ENCODE measurements around the gene MYO18B. TPM values are rescaled to one million over a fixed set of nuclear protein-coding genes. Genes with fewer than 3 reads are reported as not detected.

The MYO18B gene
- total and polyA plus RNA-seq, 2 of the 8 experiments (the other 6 are each of a cell fraction or from before 2014, with no cell fraction given), result 0.62 to 0.78 TPM

DNA sequence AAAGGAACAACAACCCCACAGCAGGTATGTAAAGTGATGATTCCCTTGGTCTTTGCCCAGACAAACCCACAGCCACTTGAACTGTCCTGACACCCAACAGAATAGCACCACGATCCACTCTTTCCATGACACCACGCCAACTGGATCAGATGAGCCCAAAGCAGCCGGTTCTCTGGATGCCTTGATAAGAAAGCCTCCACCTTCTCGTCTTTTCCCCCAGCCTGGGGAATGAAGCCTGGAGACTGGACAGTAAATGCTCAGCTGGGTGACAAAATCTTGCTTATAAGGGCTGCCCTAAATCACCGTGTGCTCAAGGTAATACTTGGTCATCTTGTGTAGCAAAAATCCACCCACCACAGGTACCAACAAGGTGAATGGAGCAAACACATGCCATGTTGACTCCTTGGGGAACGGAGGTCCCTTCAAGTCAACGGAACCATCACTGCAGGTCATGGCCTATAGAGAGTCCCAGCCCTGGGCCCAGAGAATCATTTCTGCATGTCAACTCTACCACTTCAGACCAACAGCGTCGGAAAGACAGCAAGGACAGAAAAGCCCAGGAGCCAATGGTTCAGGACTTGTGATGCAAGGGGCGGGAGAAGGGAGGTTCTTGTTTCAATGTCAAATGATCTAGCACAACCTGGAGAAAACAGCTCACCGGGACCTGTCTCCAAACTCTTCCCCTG is 2.2 kb upstream of the MYO18B start:
- no peaks in the 10 kb centered on the region for H3K36me3 ChIP-seq (ENCODE audit: control insufficient read depth in 2 of 4, insufficient read depth in 4 of 4, low read length in 3 of 4)
- H3K56ac ChIP-seq (replicated peaks; ENCODE audit: insufficient read length, low read depth, low read length), result no peak overlapping the region
- no peak overlapping the region for H3K4me3 ChIP-seq (ENCODE audit: extremely low read depth in 1 of 4, insufficient read depth in 2 of 4, low read depth in 3 of 4, low read length in 4 of 4)
- no peak overlapping the region for H2BK20ac ChIP-seq (ENCODE audit: low read length)
- no peaks in the 10 kb centered on the region for H3K9me3 ChIP-seq (ENCODE audit: insufficient read depth in 2 of 2, low read depth in 1 of 2, low read length in 1 of 2)
- H3K4ac ChIP-seq (replicated peaks; ENCODE audit: insufficient read length, low read depth, low read length), result no peak overlapping the region
- CTCF ChIA-PET (ENCODE audit: partially characterized antibody), result no interaction called here
- no peaks in the 10 kb centered on the region for H3K79me2 ChIP-seq (ENCODE audit: control insufficient read depth in 1 of 2, insufficient read depth in 2 of 2, low read length in 2 of 2)
- H3K23me2 ChIP-seq (ENCODE audit: low read depth, low read length), result no peaks in the 10 kb centered on the region
- TF ChIP-seq, protein P1, sequence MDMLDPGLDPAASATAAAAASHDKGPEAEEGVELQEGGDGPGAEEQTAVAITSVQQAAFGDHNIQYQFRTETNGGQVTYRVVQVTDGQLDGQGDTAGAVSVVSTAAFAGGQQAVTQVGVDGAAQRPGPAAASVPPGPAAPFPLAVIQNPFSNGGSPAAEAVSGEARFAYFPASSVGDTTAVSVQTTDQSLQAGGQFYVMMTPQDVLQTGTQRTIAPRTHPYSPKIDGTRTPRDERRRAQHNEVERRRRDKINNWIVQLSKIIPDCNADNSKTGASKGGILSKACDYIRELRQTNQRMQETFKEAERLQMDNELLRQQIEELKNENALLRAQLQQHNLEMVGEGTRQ (IDR thresholded peaks at IDR 0.05; ENCODE audit: low read length), result no peak
- no peak for TF ChIP-seq TEAD4 (IDR thresholded peaks at IDR 0.05; ENCODE audit: low read depth, low read length)
- TF ChIP-seq HDAC6 (IDR thresholded peaks at IDR 0.05; ENCODE audit: low read depth, low read length), result no peak
- TF ChIP-seq CBX5 (IDR thresholded peaks at IDR 0.05; ENCODE audit: low read depth, low read length), result no peak
- TF ChIP-seq RFX5 (IDR thresholded peaks at IDR 0.05; ENCODE audit: borderline replicate concordance, low read depth, low read length), result no peak
- no peak for TF ChIP-seq RAD21 (IDR thresholded peaks at IDR 0.05 in 1 of 2, conservative IDR thresholded peaks at IDR 0.05 in 1 of 2; ENCODE audit: low read depth in 2 of 2, low read length in 2 of 2)
- TF ChIP-seq SAP30 (IDR thresholded peaks at IDR 0.05; ENCODE audit: insufficient read depth, insufficient replicate concordance, low read length), result no peak
- no peak overlapping the region for H3K23ac ChIP-seq (ENCODE audit: insufficient read length)
- H4K91ac ChIP-seq (replicated peaks; ENCODE audit: insufficient read length, low read length), result no peak overlapping the region
- H2BK15ac ChIP-seq (ENCODE audit: low read length), result no peak overlapping the region
- no peaks in the 10 kb centered on the region for H4K20me1 ChIP-seq (replicated peaks in 1 of 2; ENCODE audit: control insufficient read depth in 1 of 2, insufficient read depth in 2 of 2, low read length in 2 of 2)
- 95% methylated on average over 11 of the region's 11 CpGs; no CpG with 5 or more reads in 1 of the 2 experiments for WGBS, 2 experiments (ENCODE audit: extremely low coverage in 1 of 2, insufficient coverage in 1 of 2, insufficient read length in 1 of 2, insufficient replicate concordance in 2 of 2, low coverage in 1 of 2, low lambda C conversion rate in 2 of 2, missing lambda C conversion rate in 1 of 2)
- no peak overlapping the region for H3K4me2 ChIP-seq (ENCODE audit: insufficient read depth in 1 of 2, low read depth in 2 of 2, low read length in 2 of 2)
- H3K14ac ChIP-seq (ENCODE audit: insufficient read length), result no peak overlapping the region
- no peak overlapping the region for H3K18ac ChIP-seq (ENCODE audit: extremely low read depth, low read length)
- H2AK5ac ChIP-seq (ENCODE audit: low read depth, low read length), result no peak overlapping the region
- no peak overlapping the region for H4K5ac ChIP-seq (ENCODE audit: insufficient read length, low read depth, low read length)
- H3K4me1 ChIP-seq (replicated peaks in 1 of 4; ENCODE audit: control insufficient read depth in 3 of 4, insufficient read depth in 4 of 4, low read length in 3 of 4), result no peaks in the 10 kb centered on the region; a peak in 1 of 7 replicates
- no peaks in the 10 kb centered on the region for H3K79me1 ChIP-seq (ENCODE audit: low read depth, low read length)
- peak overlapping the region; percentile 16 for H4K8ac ChIP-seq (ENCODE audit: extremely low read depth, insufficient read depth, low read length)
- H3K9ac ChIP-seq (replicated peaks in 1 of 4; ENCODE audit: extremely low read depth in 1 of 4, low read depth in 3 of 4, low read length in 3 of 4), result no peak overlapping the region
- H2BK12ac ChIP-seq (ENCODE audit: low read depth, low read length), result no peak overlapping the region
- DNase-seq (ENCODE audit: low read depth in 1 of 2, low spot score in 2 of 2) (no peak), FAIRE-seq (no peak)
- H2BK120ac ChIP-seq (replicated peaks; ENCODE audit: low read depth, low read length), result no peak overlapping the region
- POLR2A ChIA-PET (ENCODE audit: partially characterized antibody), result no interaction called here
- no peak overlapping the region for H2AFZ ChIP-seq (ENCODE audit: low read length)
- H3K27ac ChIP-seq (ENCODE audit: low read depth, low read length), result no peak overlapping the region
- H2BK5ac ChIP-seq (ENCODE audit: low read depth, low read length), result no peak overlapping the region
- no peaks in the 10 kb centered on the region for H3K27me3 ChIP-seq (replicated peaks in 1 of 4; ENCODE audit: control insufficient read depth in 3 of 4, extremely low read depth in 1 of 4, insufficient read depth in 3 of 4, low read length in 3 of 4)
